Stimulated activated naive CD4-positive, alpha-beta T cell treated with Interleukin-2 at 50 U/mL for 16 hours (primary cell): ENCODE measurements around the gene HMGN1.

Experiments used
- DNase-seq: peaks from one replicate; lab custom pipeline; 2025; lab: John Stamatoyannopoulos, UW

Gene HMGN1

GRCh38 chr21:39296891-39297290, 52.0 kb downstream of the HMGN1 start:
- DNase-seq: no peak
